Stimulated activated CD4-positive, alpha-beta T cell treated with anti-CD3 and anti-CD28 coated beads, Interleukin-15, amount 100 ng/mL, for 1 hour (primary cell): ENCODE data around the gene CTSV.
"Not testable (repeated sequence)": the region's sequence is repeated elsewhere in the genome, so short reads cannot be mapped to it uniquely, and the experiment has no call there.

ENCODE experiments used
- DNase-seq, 2 donors: peaks; one replicate each; pipeline ENCODE4 v3.0.0-alpha.2; 2020; ENCODE audit warnings: low read depth in 1 of 2, low spot score in 1 of 2

The CTSV gene

DNA sequence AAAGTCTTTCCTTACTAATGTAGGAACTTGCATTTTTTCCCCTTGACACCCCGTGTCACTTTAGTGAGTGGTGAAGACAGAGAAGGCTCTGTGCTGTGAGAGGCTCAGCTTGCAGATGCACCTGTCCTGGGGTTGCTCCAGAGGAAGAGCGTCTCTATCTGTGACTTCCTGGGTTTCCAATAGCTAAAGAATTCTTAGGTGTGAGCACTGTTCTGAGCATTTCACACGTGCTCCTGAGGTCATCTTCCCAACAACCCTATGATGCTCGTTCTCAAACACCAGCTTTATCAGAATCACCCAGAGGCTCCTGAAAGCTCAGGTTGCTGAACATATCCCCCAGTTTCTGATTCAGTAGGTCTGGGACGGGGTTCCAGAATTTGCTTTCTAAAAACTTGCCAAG lies 6.4 kb upstream of the CTSV start:
- DNase-seq: no peak

DNA sequence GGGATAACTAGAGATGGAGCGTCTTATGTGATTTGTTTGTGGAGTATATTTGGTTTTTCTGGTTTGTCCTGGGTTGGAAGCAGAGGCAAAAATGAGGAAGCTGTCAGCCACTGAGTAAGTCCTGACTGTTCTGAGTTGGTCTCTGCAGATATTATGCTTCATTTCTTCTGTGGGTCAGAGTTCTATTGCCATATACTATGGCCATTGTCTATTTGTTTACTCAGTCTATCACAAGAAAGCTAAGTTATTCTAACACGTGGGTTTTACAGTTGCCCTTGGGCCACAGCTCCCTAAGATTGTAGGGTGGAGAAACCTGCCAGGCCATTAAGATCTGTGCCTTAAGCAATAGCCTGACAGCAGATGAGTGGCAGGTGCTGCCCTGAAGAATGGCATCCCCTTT lies 3.0 kb upstream of the CTSV start:
- DNase-seq: no peak

DNA sequence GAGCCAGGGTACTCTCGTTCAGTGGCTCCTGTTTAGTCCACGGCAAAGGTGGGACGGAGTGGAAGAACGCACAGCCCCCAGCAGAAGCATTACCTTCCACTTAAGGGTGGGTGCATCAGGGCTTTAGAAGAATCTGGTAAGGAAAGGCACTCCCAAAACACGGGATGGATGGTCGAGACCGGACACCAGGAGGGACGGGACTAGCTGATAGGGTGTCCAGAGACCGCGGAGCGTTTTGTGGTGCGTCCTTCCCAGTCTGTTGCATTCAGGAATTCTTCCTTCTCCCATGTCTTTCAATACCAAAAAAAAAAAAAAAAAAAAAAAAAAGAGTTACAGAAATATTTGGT lies 545 bp upstream of the CTSV start:
- DNase-seq: no peak

DNA sequence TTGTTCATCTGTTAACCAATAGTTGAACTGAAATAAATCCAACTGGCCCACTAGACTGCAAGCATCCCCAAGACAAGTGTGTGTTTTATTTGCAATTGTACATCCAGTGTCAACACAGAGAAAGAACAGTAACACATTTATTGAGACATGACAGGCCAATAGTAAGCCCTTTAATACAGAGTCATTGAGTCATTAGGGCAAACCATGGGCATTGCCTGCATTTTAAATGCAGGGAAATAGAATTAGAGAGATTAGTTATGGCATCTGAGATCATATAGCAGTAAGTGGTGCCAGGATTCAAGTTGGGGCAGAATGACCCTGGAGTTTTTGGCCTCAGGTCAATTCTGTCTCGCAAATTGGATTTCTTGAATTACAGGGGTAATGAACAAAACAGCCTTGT lies 15.4 kb downstream of the CTSV start:
- DNase-seq: not testable (repeated sequence)

DNA sequence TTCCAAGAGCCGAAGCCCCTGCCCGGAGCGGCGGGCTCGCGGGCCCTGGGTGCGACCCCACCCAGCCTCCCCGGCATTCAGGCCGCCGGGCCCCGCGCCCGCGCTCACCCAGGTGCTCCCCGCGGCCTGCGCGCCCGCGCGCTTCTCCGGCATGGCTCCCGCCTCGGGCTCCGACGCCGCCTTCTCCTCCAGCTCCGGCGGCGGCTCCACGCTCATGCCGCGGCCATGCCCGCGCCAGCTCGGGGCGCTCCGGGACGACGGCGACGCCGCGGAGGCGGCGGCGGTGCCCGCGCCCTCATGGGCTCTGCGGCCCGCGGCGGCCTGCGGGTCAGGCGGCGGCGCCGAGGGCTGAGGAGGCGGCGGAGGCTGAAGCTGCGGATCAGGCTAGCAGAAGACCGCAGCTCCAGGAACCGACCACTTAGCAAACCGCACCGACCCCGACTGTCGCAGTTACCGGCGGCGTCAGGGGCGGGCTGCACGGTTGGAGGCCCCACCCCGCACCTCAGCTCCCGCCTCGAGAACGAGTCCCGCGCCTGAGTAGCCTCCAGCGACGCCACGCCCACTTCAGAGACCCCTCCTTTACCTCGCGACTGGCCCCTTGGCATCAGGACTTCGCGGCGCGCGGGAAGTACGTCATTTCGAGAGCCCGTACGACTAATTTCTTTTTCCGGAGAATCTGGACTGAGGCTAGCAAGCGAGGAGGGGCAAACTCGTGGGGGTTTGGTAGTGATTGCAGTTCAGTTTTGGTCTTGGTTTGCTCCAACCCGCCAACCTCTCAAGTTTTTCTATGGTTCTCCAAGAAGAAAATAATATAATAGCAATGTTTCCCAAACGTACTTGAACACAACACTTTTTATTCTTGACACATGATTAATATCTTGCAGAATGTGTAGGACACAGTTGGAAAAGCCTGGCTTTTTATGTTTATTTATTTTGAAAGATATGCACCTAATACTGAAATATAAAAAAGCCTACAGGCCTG lies 25.5 kb downstream of the CTSV start:
- DNase-seq: peak; percentile 50 to 56

DNA sequence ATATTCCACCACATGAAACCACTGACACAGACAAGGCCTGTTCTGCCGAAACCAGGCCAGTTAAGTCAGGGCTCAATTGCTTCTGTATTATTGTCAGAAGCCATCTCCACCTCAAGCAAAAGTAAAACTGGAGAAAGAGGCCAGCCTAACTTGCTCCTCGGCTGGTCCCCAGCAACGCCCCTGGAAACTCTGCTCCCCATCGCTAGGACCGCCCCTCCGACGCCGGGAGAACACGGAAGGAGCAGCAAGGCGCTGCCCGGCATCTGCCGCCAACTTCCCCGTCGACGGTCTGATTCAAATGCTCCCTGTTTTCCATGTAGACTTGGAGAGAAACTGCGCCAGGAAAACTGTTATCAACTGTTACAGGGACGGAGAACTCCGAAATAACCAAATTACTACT lies 26.3 kb downstream of the CTSV start:
- not testable (repeated sequence) for DNase-seq

DNA sequence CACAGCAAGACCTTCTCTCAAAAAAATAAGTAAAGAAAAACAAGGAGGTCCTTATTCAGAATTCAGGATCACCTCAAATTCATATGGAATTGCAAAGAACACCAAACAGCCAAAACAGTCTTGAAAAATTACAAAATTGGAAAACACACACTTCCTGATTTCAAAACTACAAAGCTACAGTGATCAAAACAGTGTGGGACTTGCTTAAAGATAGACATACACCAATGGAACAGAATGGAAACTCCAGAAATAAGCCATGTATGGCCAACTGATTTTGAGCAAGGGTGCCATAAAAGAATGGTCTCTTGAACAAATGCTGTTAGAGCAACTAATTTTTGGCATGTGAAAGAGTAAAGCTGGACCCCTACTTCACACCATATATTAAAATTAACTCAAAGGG lies 36.7 kb downstream of the CTSV start:
- DNase-seq: not testable (repeated sequence)

DNA sequence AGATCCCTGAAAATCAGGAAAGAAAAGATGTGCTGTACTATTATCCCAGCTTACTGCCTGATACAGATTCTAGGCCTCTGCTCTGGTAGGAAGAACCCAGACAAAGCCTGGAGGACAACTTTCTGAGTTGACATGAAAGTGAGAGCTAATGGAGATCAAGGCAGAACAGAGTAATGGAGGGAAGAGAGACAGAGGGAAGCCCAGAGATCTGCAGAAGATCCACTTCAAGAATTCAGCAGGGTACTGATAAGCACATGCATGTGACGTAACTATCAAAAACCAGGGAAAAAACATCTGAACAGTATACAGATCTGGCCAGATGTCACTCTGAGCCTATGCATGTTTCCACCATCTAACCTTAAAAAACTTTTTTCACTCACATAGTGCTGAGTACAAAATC lies 37.6 kb downstream of the CTSV start:
- not testable (repeated sequence) for DNase-seq

DNA sequence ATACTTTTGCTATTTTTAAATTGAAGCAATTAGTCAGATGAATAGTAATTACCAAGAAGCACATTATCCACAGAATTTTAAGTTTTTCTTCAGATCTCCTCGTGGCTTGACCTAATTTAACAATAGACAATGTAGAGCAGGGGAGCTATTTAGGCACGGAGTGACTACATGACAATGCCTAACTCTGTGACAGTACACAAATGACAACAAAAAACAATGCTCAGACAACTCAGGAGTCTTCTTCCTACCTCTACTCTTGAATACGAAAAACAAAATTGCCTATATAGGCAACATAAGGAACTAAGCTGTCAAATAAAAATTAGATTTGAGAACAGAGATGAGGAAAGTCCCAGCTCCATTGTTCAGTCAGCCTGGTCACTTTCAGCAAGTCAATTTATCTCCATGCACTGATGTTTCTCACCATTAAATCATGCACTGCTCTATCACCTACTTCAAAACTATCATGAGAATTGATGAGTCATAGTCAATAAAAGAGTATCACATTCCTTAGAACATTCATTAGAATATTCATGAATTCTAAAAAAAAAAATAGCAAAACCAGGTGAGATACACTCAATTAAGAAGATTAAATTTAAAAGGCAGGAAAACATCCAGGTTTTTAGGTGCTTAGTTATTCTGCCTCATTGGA lies 38.7 kb downstream of the CTSV start:
- not testable (repeated sequence) for DNase-seq

DNA sequence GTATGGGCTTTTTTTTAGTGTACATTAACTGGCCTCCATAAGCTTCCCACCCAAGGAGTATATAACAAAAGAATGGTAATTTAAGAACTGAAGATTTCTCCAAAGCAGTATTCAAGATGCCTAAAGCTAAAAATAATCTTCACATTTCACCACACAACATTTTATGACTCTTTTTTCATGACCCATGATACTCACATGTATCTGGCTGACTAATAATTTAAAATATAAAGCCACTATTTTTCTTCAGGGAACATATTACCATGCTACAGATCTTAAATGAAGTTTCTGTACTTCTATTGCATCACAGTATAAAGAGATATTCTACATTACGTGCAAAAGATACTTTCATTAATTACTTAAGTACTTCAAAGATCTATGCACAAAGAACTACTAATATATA lies 39.2 kb downstream of the CTSV start:
- DNase-seq: not testable (repeated sequence)

DNA sequence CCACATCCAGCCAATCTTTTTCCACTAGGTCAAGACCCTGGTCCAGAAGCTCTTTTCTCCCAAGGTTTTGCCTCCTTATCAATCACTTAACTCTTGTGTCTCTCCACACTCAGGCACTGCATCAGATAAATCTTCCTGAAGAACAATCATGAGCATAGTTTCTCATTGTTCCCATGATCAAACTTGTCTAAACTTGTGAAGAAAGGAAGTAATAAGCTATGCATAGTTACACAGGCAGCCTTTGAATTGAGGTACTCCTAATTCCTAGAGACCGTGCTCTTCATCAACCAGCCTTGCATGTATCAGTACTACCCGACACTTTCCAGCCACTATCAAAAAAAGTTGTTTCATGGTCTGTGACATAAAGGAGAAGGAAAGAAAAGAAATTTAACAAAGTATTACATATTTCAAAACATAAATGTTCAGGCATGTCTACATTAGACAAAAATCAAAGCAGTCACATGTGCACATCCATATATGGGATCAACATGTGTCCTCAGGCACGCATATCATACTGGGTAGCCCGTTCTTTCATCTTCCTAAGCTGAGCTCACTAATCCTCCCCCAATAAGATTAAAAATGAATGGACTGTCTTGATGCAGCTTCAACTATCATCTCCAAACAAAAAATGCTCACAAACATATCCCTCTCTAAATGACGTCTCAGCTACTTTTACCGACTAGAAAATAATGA lies 41.8 kb downstream of the CTSV start:
- not testable (repeated sequence) for DNase-seq

DNA sequence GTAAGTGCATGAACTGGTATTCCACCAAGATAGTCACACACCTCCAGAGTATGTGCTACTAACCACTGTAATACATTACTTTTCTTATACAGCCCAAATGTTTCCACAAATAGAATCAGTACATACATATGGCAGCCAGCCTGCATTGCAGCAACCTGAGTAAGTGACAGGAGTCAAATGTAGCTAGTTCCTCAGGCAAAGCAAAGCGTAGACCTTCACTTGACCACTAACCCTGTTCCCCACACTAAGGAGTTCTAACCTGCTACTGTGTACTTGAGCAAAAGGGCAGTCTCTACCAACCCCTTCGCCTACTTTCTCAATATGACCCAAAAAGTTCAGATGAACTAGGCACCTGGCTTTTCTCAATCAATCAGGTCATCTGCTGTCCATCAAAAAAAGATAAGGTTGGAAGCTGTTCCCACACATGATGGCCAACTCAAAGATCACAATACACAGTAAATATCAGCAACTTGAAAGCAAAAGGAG lies 44.4 kb downstream of the CTSV start:
- DNase-seq: not testable (repeated sequence)

DNA sequence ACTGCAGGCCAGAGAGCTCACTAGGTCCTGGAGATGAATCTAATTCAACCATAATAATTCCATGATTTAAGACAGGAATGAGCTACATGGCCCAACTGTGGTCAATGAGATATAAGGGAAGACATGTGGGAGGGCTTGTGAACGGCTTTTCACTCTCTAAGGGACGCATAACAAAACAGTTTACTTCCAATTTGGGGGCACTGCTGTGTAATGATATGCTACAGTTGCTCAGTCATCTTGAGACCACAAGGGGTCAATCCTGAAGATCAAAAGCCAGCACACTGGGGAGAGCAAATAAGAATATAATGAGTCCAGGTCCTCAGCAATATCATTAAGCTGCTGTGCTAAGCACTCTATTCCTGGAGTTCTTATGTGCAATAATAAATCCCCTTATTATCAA lies 46.6 kb downstream of the CTSV start:
- DNase-seq: not testable (repeated sequence)

DNA sequence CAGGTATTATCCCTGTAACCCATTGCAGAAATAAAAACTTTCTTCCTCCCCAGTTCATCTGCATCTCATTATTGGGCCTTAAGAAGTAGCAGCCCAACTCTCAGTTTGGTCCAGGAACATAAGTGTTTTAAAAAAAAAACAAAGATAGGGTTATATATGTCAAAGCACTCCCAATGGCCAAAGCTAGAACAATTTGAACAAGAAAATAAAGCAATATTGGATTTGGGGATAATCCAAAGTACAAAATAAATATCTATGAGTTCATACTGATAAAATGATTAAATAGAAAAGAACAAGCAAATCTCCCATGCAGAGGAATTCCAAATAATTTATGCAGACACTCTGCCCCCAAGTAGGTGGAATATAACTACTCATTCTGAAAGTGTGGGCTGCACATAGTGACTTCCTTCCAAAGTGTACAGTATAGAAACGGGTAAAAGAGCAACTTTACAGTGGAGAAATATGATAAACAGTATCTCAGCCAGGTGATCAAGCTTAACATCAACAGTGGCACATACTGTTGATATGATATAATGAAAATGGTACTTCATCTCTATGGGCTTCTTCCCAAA lies 49.1 kb downstream of the CTSV start:
- not testable (repeated sequence) for DNase-seq

DNA sequence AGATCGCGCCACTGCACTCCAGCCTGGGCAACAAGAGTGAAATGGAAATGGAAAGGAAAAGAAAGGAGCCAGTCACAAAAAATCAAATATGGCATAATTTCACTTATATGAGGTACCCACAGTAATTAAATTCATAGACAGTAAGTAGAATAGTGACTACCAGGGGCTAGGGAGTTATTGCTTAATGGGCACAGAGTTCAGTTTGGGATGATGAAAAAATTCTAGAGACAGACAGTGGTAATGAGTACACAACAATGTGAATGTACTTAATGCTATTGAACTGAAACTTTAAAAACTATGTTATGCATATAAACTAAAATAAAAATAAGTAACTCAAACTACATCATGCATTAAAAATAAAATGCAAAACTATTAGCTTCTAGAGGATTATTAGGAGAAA lies 54.1 kb downstream of the CTSV start:
- not testable (repeated sequence) for DNase-seq

DNA sequence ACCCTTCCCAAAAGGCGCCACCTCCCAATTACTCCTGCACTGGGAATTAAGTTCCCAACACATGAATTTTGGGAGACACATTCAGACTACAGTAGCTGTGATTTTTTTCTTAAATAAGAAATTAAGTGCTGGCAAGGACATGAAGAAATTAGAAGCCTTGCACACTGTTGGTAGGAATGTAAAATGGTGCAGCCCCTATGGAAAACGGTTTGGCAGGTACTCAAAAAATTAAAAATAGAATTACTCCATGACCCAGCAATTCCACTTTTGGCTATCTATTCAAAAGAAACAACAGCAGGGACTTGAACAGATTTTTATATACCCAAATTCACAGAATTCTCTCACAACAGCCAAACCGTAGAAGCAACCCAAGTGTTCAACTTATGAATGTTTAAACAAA lies 54.8 kb downstream of the CTSV start:
- DNase-seq: not testable (repeated sequence)

DNA sequence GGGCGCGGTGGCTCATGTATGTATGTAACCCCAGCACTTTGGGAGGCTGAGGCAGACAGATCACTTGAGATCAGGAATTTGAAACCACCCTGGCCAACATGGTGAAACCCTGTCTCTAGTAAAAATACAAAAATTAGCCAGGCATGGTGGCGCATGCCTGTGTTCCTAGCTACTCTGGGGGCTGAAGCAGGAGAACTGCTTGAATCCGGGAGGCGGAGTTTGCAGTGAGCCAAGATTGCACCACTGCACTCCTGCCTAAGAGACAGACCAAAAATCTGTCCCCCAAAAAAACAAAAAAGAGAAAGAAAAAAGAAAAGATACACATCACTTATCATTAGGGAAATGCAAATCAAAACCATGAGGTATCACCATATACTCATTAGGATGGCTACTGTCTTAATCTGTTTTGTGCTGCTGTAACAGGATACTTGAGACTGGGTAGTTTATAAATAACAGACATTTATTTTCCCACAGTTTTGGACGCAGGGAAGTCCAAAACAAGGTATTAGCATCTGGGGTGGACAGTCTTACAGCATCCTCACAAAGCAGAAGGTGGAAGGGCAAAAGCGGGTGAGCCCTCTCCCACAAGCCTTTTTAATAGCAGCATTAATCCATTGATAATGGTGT lies 55.3 kb downstream of the CTSV start:
- DNase-seq: not testable (repeated sequence)
